Measurements from ENCODE around the gene EIF3C.
"Not testable (repeated sequence)": the region's sequence is repeated elsewhere in the genome, so short reads cannot be mapped to it uniquely, and the experiment has no call there.

- TF ChIP-seq CTCF, EZH2phosphoT487, EZH2 (IDR thresholded peaks at IDR 0.05): not testable (repeated sequence)
These were observed 7.0 kb upstream of the EIF3C start for GRCh38 chr16:28704246-28704645.
